ENCODE measurements around the gene ACOT6.
"Not testable (repeated sequence)": the region's sequence is repeated elsewhere in the genome, so short reads cannot be mapped to it uniquely, and the experiment has no call there.

ACOT6 gene

GRCh38 chr14:73594491-73594890 lies 17.8 kb upstream of the ACOT6 start:
- DNase-seq (ENCODE audit: low read depth in 1 of 2, low spot score in 1 of 2), result no peak

DNA sequence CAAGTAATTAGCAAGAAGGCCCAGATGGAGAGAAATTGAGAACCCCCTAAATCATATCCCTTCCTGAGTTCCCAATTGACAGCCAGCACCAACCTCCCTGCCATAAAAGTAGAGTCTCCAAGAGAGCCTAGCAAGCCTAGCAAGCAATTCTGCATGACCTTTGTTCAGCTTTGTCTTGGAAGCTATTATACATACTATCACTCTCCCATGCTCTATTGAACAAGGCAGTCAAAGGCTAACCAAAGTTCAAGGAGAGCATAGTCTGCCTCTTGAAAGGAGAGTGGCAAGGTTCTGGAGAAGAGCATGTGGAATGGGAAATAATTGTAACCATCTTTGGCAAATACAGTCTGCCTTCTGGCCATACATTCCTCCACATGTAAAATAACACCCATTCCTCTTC lies 12.8 kb upstream of the ACOT6 start:
- DNase-seq (ENCODE audit: low read depth in 1 of 2, low spot score in 1 of 2), result no peak

- no peak for DNase-seq (ENCODE audit: low read depth in 1 of 2, low spot score in 1 of 2)
Measured at GRCh38 chr14:73602994-73603393, 9.3 kb upstream of the ACOT6 start.

DNA sequence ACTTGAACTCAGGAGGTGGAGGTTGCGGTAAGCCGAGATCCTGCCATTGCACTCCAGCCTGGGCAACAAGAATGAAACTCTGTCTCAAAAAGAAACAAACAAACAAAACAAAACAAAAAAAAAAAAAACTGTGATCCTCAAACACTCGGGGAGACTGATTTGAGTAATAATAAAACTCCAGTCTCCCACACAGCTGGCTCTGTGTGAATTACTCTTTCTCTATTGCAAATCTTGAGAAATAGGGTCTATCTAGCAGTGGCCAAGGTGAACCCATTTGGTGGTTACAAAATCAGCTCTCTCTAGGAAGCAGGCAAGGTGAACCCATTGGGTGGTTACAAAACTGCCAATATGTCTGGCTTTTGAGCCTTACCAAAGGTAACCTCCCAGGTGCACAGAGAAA lies 6.0 kb upstream of the ACOT6 start:
- no peak for DNase-seq (ENCODE audit: low read depth in 1 of 2, low spot score in 1 of 2)

DNA sequence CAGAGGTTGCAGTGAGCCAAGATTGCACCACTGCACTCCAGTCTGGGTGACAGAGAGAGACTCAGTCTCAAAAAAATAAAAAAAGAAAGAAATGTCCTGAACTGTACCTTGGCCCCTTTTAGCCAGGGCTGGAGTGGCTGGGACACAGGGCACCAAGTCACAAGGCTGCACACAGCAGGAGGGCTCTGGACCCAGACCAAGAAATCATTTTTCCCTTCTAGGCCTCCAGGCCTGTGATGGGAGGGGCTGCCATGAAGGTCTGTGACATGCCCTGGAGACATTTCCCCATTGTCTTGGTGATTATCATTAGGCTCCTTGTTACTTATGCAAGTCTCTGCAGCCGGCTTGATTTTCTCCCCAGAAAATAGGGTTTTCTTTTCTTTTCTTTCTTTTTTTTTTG lies 5.1 kb upstream of the ACOT6 start:
- no peak for DNase-seq (ENCODE audit: low read depth in 1 of 2, low spot score in 1 of 2)

DNA sequence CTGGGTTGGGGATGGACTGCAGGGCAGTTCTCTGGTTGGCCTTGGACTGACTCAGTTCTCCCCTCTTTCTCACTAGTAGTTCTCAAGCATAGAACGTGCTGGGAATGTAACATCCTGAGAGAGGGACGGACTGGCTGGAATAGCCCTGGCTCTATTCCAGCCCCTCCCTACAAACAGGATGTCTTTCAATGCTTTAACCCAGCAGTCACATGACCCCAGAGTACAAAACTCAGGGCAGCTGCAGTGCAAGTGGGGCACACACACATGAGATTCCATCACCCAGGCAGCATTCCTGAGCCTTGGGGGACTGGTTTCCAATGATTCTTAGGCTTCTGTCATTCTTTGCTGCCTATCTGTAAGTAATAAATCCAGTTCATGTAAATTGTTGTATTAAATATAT lies 1.6 kb upstream of the ACOT6 start:
- no peak for DNase-seq (ENCODE audit: low read depth in 1 of 2, low spot score in 1 of 2)

DNA sequence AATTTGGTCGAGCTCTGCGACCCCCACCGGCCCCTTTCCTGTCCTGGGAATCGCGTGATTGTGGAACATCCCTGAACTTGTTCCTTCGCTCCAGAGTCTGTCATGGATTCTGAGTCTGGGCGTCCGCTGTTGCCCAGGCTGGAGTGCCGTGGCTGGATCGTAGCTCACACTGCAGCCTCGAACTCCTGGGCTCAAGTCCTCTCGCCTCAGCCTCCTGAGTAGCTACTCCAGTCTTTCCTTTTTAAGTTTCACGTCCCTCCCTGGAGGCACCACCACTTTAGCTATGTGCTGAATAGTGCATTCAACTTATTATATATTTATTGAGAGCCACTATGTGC lies 698 bp downstream of the ACOT6 start:
- no peak for DNase-seq (ENCODE audit: low read depth in 1 of 2, low spot score in 1 of 2)

DNA sequence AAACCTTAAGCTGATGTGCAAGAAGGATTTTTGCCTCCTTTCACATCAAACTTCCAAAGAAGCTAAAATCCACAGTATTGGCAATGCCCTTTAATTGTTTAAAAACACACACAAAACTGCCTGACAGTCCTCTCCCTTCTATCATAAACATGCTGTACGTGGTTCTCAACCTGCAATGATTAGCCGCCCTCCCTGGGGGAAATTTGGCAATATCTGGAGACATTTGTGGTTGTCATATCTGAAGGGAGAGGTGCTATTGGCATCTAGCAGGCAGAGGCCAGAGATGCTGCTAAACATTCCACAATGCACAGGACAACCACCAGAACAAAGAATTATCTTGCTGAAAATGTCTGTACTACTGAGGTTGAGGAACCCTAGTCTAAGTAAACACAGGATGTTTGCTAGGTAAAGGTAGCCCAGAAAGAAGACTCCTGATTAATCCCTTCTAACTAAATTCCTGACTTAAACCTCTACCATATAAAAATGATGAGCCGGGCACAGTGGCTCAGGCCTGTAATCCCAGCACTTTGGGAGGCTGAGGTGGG lies 1.2 kb downstream of the ACOT6 start:
- DNase-seq (ENCODE audit: low read depth in 1 of 2, low spot score in 1 of 2), result no peak

DNA sequence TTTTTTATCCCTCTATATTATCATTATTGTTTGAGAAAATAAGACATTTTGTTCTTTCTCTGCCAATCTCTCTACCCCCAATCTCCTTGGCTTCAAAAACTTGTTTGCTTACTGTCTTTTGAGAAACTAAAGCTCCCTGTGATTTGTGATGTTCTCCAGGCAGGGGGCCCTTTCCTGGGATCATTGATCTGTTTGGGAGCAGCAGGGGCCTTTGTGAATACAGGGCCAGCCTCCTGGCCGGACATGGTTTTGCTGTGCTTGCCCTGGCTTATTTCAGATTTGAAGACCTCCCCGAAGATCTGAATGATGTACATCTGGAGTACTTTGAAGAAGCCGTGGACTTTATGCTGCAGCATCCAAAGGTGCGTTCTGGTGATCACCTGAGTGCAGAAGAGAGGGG lies 4.5 kb downstream of the ACOT6 start:
- DNase-seq (ENCODE audit: low read depth in 1 of 2, low spot score in 1 of 2), result no peak

- DNase-seq (ENCODE audit: low read depth in 1 of 2, low spot score in 1 of 2), result no peak
Measured at GRCh38 chr14:73619524-73619923, 7.2 kb downstream of the ACOT6 start.

DNA sequence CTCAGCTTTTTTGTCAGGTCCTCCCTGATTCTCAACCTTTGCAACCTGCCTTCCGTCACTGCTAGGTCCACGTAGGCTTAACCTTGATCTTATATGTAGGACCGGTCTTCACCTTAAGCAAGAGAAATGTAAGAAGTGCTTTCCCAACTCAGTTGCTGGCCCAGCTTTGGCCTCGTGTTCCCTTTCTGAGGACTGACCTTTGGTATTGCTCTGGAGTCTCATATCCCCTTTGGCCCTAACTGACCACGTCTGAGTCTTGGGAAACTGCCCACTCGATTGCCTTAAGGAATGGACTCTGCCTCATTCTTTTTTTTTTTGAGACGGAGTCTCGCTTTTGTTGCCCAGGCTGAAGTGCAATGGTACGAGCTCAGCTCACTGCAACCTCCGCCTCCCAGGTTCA lies 8.0 kb downstream of the ACOT6 start:
- no peak for DNase-seq (ENCODE audit: low read depth in 1 of 2, low spot score in 1 of 2)

- no peak for DNase-seq (ENCODE audit: low read depth in 1 of 2, low spot score in 1 of 2)
Measured at GRCh38 chr14:73623504-73624054, 11.3 kb downstream of the ACOT6 start.

DNA sequence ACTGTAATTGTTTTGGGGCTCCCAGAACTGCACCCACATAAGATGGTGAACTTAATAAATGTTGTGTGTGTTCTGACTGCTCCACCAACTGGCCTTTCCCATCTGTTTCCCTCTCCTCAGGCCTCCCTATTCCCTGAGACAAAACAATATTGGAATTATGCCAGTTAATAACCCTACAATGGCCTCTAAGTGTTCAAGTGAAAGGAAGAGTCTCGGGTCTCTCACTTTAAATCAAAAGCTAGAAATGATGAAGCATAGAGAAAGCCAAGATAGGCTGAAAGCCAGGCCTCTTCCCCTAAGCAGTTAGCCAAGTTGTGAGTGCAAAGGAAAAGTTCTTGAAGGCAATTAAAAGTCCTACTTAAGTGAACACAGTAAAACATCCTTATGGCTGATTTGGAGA lies 13.4 kb downstream of the ACOT6 start:
- no peak for DNase-seq (ENCODE audit: low read depth in 1 of 2, low spot score in 1 of 2)

DNA sequence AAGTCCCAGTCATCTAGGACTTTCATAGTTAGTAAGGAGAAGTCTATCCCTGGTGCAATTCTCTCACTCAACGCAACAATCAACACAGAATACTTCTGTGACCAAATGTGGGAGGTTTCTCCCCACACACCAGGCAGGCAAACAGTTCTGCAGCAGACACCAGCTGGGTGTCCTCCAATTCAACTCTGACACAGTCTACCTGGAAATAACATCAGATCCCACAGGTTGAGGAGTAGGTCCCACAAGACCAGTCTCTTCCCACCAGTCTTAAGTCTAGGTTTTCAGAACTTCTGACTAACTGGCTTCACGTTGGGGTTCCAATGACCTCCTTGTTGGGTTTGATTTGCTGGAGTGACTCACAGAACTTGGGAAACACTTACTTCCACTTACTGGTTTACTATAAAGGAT lies 14.8 kb downstream of the ACOT6 start:
- no peak for DNase-seq (ENCODE audit: low read depth in 1 of 2, low spot score in 1 of 2)

DNA sequence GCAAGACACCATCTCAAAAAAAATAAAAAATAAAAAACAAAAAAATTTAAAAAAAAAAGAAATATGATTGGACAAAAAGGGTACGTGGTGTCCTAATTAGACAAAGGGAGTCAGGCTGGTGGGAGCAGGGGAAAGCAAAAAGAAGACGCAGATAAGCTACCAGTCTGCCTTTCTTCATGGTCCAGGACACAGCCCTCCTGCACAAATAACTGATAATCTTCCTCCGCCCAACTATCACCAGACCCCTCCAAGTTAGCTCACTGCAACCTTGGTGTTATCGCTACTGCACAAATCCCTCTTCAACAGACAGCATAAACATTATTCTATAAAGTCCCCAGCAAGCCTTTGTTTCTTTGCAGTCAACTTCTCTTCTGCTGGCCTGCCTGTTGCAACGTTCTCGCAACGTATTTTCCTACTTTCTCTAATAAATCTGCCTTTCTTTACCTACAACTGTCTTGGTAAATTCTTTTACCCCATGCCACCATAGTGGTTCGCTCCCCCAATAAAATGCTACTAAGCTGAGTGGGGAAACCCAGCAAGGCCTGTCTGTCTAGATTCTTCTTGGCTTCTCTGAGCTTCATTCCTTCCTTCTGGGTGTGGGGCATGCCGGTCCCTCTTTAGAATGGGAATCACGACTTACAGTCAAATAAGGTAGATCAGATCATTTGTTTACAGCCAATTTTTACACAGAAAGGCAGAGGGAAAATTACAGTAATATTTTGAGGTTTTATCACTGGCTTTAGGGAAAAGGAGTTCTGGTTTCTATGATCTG lies 17.9 kb downstream of the ACOT6 start:
- DNase-seq (ENCODE audit: low read depth in 1 of 2, low spot score in 1 of 2), result no peak

DNA sequence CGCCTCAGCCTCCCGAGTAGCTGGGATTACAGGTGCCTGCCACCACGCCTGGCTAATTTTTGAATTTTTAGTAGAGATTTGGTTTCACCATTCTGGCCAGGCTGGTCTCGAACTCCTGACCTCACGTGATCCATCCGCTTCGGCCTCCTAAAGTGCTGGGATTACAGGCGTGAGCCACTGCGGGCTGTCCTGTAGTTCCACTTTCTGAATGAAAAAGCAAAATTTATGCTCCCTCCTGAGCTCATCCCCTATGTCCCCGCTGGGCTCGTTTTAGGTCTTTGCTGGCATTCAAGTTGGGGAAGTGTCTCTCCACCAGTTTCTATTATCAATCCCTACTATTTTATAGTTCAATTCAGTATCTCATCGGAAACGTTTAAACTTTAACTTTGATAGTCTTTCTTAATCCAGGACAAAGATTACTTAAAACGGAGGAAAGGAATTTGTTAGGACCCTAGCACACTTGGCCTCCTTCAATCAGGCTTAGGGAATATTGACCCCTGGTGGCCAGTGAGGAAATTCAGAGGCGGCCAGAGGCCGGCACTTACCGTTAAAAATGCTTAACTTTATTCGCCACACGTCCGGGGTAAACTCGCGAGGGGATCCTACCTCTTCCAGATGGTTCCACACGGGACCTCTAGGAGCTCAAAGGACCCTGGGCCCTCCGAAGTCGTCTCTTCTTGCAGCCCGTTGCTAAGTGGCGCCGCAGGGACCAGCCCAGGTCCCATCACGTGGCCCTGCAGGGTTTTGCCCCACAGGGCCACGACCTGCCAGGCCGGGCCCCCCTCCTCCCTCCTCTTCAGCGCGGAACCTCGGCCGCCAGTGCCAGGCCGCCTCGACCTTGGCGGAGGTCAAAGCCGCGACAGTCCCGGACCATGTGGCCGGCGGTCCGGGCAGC lies 21.0 kb downstream of the ACOT6 start:
- DNase-seq (ENCODE audit: low read depth in 1 of 2, low spot score in 1 of 2), result peak; percentile 29 to 52

GRCh38 chr14:73634011-73634833 lies 21.9 kb downstream of the ACOT6 start:
- no peak for DNase-seq (ENCODE audit: low read depth in 1 of 2, low spot score in 1 of 2)

DNA sequence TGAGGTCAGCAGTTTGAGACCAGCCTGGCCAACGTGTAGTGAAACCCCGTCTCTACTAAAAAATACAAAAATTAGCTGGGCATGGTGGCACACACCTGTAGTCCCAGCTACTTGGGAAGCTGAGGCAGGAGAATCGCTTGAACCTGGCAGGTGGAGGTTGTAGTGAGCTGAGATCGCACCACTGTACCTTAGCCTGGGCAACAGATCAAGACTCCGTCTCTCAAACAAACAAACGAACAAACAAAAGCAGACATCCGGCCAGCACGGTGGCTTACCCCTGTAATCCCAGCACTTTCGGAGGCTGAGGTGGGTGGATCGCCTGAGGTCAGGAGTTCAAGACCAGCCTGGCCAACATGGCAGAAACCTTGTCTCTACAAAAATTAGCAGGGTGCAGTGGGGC lies 24.0 kb downstream of the ACOT6 start:
- not testable (repeated sequence) for DNase-seq (ENCODE audit: low read depth in 1 of 2, low spot score in 1 of 2)

GRCh38 chr14:73637830-73638229 lies 25.5 kb downstream of the ACOT6 start:
- no peak for DNase-seq (ENCODE audit: low read depth in 1 of 2, low spot score in 1 of 2)

DNA sequence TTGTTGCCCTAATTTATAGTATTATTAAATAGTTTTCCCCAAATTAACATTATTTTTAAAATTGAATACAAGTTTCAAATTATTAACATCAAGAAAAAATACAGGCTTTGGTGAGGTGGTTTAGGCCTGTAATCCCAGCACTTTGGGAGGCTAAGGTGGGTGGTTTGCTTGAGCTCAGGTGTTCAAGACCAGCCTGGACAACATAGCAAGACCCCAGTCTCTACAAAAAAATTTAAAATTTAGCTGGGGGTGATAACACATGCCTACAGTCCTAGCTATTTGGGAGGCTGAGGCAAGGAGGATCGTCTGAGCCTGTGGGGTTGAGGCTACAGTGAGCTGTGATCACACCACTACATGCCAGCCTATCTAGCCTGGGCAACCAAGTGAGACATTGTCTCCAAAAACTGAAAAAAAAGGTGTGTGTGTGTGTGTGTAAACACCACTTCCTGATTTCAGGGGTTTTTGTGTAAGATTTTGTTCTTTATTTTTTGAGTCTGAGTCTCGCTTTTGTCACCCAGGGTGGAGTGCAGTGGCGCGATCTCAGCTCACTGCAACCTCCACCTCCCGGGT lies 28.6 kb downstream of the ACOT6 start:
- DNase-seq (ENCODE audit: low read depth in 1 of 2, low spot score in 1 of 2), result no peak
